GM12878 (cell line): ENCODE measurements around the gene AOPEP.

Source experiments
- BACH1 ChIP-seq: fragments of 450-650 bp; IDR thresholded peaks from 2 replicates; pipeline ENCODE4 v1.6.1; 2017; ENCODE audit warnings: mild to moderate bottlenecking, borderline replicate concordance
- HDGF ChIP-seq: fragments of 450-650 bp; IDR thresholded peaks from 2 replicates; pipeline ENCODE4 v1.6.1; 2016; ENCODE audit warnings: antibody characterized with exemption
- RBBP5 ChIP-seq: fragments of 200-600 bp; sonication (generic); conservative IDR thresholded peaks from 2 replicates; pipeline ENCODE4 v1.6.1; 2016
- SMC3 ChIP-seq: IDR thresholded peaks from 2 replicates; pipeline ENCODE4 v1.6.1; 2011; ENCODE audit warnings: low read length, improper control_type of control experiment, borderline replicate concordance

DNA sequence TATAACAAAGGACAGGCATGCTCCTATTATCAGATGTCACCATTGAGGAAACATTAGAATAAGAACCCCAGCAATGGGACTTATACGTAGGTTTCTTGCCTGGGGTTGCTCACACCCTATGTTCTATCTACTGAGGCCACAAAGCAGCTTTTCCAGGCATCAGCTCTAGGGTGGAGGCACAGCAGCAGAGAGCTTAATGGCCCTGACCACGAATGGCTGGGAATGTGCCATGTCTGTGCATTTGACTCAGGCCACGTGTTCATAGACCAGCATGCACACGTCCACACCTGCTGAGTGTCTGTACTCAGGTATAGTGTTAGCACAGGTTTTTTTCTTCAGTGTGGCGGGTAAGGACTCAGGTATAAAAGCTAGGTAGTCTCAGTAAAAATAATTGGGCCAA is 129.4 kb downstream of the AOPEP start:
- TF ChIP-seq SMC3, result no peak
- no peak for TF ChIP-seq HDGF
- no peak for TF ChIP-seq RBBP5
- no peak for TF ChIP-seq BACH1
